ENCODE data around the gene CCDC102A. TPM values are rescaled to one million over a fixed set of nuclear protein-coding genes. Genes with fewer than 3 reads are reported as not detected.
A peak's percentile ranks its signal among the peaks of the same experiment; 100 is the strongest.

Gene CCDC102A
- total RNA-seq, 4 donors from 2014 or later, result 22.7 to 54.9 (median 36.9) TPM

DNA sequence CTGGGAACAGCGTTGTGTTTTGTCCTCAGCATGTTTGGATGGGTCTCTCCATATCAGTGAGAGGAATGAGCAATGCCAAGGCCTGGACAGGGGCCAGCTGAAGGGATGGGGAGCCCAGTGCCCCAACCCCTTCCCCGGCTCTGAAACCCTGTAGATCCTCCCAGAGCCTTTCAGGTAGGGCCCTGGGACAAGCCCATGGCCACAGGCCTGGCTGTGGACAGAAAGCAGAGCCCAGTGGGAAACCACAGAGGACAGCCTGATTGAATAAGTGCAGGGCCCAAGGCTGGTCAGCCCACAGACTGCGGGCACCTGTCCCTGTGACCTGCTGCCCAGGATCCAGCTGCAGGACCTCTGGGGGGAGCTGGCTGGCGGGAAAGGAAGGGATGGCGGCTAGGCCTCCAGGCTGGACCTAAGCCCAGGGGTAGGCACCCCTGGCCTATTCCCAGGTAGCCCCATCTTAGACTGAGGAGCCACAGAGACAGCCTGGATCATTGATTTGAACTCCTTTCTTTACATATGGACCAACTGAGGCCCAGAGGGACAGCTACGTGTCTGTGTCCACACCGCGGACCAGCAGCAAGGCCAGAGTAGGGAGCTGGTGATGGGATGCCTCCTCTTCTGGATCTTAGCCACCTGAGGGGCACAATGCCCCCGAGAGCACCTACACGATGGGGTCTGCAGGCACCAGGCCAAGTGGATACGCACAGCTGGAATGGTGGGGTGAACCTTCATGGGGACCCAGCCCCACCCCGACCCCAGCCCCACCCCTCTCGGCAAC, 1.3 kb downstream of the CCDC102A start:
- WGBS, result 35% methylated on average over 9 of the region's 13 CpGs
- H3K4me1 ChIP-seq, result peaks cover 33 to 71% (median 65%) of the 10 kb centered on the region in 4 donors
- TF ChIP-seq, protein P1, sequence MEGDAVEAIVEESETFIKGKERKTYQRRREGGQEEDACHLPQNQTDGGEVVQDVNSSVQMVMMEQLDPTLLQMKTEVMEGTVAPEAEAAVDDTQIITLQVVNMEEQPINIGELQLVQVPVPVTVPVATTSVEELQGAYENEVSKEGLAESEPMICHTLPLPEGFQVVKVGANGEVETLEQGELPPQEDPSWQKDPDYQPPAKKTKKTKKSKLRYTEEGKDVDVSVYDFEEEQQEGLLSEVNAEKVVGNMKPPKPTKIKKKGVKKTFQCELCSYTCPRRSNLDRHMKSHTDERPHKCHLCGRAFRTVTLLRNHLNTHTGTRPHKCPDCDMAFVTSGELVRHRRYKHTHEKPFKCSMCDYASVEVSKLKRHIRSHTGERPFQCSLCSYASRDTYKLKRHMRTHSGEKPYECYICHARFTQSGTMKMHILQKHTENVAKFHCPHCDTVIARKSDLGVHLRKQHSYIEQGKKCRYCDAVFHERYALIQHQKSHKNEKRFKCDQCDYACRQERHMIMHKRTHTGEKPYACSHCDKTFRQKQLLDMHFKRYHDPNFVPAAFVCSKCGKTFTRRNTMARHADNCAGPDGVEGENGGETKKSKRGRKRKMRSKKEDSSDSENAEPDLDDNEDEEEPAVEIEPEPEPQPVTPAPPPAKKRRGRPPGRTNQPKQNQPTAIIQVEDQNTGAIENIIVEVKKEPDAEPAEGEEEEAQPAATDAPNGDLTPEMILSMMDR (IDR thresholded peaks at IDR 0.05), result no peak
- TF ChIP-seq POLR2A (IDR thresholded peaks at IDR 0.05; ENCODE audit: low read depth) (no peak), EP300 (IDR thresholded peaks at IDR 0.05) (no peak), POLR2AphosphoS5 (IDR thresholded peaks at IDR 0.05) (no peak)
- H3K27me3 ChIP-seq, result no peaks in the 10 kb centered on the region
- intact Hi-C loops (cut with DNase I), result loop anchor here (5.0 to 10.0 kb wide), 2 partner anchors 48 to 350 kb away; partner anchors contain the start of genes DOK4, PSME3IP1 and RSPRY1
- no peaks in the 10 kb centered on the region for H3K9me3 ChIP-seq
- H3K27ac ChIP-seq (replicated peaks in 1 of 4), result peak overlapping the region; percentile 91 to 96 (median 96)
- H3K4me3 ChIP-seq, result peak overlapping the region; percentile 95 to 99 (median 96)
- DNase-seq (ENCODE audit: extremely low spot score), result no peak
- H3K36me3 ChIP-seq, result no peaks in the 10 kb centered on the region

DNA sequence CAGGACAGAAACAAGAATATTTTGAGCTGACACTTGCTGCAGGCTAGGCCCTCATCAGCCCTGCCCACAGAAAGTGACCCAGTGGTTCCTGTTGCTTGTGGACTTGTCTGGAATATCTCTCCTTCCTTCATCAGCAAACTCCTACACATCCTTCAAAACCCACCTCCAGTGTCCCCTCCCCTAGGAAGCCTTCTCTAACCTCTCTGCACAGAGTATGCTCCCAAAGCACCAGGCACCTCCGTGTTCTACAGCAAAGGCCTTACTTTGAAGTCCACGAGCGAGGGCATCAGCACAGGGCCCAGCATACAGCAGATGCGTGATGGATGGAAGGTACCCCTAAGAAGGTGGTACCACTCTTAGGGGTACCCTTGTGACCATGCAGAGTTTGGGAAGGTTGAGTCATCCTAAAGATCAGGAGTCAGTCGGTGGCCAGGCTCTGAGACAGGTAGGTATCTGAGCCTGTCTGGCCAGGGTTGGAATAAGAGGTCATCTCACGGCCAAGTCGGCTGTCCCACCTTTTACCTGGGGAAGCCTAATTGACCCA, 2.0 kb downstream of the CCDC102A start:
- WGBS, result 87% methylated on average over 7 of the region's 7 CpGs
- peak overlapping the region; percentile 91 to 96 (median 96) for H3K27ac ChIP-seq (replicated peaks in 1 of 4)
- no peak for DNase-seq (ENCODE audit: extremely low spot score)
- no peaks in the 10 kb centered on the region for H3K9me3 ChIP-seq
- TF ChIP-seq POLR2A (IDR thresholded peaks at IDR 0.05; ENCODE audit: low read depth), result no peak
- TF ChIP-seq, protein P1 (IDR thresholded peaks at IDR 0.05), result no peak
- TF ChIP-seq EP300 (IDR thresholded peaks at IDR 0.05), result no peak
- TF ChIP-seq POLR2AphosphoS5 (IDR thresholded peaks at IDR 0.05), result no peak
- no peaks in the 10 kb centered on the region for H3K27me3 ChIP-seq
- no peak overlapping the region for H3K4me3 ChIP-seq
- intact Hi-C loops (cut with DNase I), result loop anchor here (10.0 kb wide), 1 partner anchor 350 kb away; the partner anchor contains the start of genes PSME3IP1 and RSPRY1
- H3K36me3 ChIP-seq, result no peaks in the 10 kb centered on the region
- H3K4me1 ChIP-seq, result peaks cover 40 to 78% (median 72%) of the 10 kb centered on the region in 4 donors

DNA sequence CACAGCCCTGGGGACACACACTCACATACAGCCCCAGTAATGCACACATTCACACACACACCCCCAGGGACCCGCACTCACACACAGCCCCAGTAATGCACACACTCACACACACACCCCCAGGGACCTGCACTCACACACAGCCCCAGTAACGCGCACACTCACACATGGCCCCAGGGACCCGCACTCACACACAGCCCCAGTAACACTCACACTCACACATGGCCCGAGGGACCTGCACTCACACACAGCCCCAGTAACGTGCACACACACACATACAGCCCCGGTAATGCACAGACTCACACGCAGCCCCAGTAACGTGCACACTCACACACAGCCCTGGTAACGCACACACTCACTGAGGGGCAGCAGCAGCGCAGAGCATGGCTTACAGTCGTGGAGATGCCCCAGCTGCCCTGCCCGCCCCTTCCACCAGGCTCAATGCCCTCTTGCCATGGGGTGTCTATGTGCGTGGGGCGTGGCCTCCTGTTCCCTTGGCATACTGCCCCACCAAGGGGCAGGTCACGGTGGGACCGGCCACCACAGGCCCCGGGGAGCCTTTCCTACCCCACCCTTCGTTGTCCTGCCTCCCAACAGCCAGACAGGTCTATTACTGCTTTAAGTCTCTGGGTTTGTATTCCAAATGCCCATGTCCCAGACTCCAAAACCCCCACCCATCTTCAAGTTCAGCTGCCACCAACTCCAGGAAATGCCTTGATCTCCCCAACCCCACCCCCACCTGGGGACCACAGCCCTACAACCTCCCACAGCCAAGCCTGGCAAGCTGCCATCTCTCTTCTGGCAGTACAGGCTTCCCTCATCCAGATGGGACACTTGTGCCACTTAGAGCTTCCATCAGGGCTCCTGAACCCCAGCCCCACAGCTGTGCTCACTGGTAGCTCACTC, 2.7 kb downstream of the CCDC102A start:
- intact Hi-C loops (cut with DNase I), result loop anchor here (10.0 kb wide), 1 partner anchor 349 kb away; the partner anchor contains the start of genes PSME3IP1 and RSPRY1
- WGBS, result 51% methylated on average over 13 of the region's 19 CpGs
- peak overlapping the region; percentile 51 to 96 (median 96) for H3K27ac ChIP-seq (replicated peaks in 1 of 4)

DNA sequence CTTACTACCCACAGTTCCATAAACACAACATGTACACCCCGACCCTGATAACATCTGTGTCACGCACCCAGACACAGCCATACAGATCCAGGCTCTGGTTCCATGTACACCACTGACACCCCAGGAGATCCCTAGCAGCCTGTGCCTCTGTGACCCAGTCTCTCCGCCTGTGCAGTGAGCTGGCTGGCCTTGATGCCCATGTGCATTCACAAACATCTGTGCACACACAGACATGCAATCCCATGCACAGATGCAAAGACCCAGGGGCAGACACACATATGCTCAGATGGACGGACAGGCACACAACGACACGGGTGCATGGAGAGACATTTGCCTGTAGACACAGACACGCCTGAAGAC, 4.1 kb downstream of the CCDC102A start:
- no peaks in the 10 kb centered on the region for H3K9me3 ChIP-seq
- peak overlapping the region in 2 of 4 donors; percentile 95 to 96 for H3K27ac ChIP-seq (replicated peaks in 1 of 4)
- H3K4me1 ChIP-seq, result peaks cover 41 to 77% (median 74%) of the 10 kb centered on the region in 4 donors
- H3K36me3 ChIP-seq, result peaks cover 0 to 18% (median 9%) of the 10 kb centered on the region in 4 donors
- no peak overlapping the region for H3K4me3 ChIP-seq
- no peaks in the 10 kb centered on the region for H3K27me3 ChIP-seq
- no peak for DNase-seq (ENCODE audit: extremely low spot score)
- TF ChIP-seq EP300 (IDR thresholded peaks at IDR 0.05), result no peak
- intact Hi-C loops (cut with DNase I), result loop anchor here (10.0 kb wide), 1 partner anchor 347 kb away; the partner anchor contains the start of genes PSME3IP1 and RSPRY1
- WGBS, result 74% methylated on average over 7 of the region's 7 CpGs

More for the DNA sequence above, 2.7 kb downstream of the CCDC102A start:
- TF ChIP-seq POLR2A (IDR thresholded peaks at IDR 0.05; ENCODE audit: low read depth) (no peak), POLR2AphosphoS5 (IDR thresholded peaks at IDR 0.05) (no peak), EP300 (IDR thresholded peaks at IDR 0.05) (no peak)
- TF ChIP-seq, protein P1 (IDR thresholded peaks at IDR 0.05), result no peak
- Histone ChIP-seq H3K36me3 (peaks cover 0 to 3% (median 0%) of the 10 kb centered on the region in 4 donors), H3K27me3 (no peaks in the 10 kb centered on the region), H3K4me1 (peaks cover 41 to 82% (median 77%) of the 10 kb centered on the region in 4 donors), H3K9me3 (no peaks in the 10 kb centered on the region), H3K4me3 (peak overlapping the region in 2 of 4 donors; percentile 18 to 33)
- no peak for DNase-seq (ENCODE audit: extremely low spot score)
